ENCODE measurements around the gene SWI5.

GRCh38 chr9:128249908-128250838, 25.9 kb upstream of the SWI5 start:
- TF ChIP-seq CTCF (conservative IDR thresholded peaks at IDR 0.05; ENCODE audit: low read depth in 2 of 2), result no peak; a peak in 1 of 4 replicates
- no peak for TF ChIP-seq EZH2 (IDR thresholded peaks at IDR 0.05; ENCODE audit: low read depth, unreplicated experiment)
- TF ChIP-seq, protein P1, sequence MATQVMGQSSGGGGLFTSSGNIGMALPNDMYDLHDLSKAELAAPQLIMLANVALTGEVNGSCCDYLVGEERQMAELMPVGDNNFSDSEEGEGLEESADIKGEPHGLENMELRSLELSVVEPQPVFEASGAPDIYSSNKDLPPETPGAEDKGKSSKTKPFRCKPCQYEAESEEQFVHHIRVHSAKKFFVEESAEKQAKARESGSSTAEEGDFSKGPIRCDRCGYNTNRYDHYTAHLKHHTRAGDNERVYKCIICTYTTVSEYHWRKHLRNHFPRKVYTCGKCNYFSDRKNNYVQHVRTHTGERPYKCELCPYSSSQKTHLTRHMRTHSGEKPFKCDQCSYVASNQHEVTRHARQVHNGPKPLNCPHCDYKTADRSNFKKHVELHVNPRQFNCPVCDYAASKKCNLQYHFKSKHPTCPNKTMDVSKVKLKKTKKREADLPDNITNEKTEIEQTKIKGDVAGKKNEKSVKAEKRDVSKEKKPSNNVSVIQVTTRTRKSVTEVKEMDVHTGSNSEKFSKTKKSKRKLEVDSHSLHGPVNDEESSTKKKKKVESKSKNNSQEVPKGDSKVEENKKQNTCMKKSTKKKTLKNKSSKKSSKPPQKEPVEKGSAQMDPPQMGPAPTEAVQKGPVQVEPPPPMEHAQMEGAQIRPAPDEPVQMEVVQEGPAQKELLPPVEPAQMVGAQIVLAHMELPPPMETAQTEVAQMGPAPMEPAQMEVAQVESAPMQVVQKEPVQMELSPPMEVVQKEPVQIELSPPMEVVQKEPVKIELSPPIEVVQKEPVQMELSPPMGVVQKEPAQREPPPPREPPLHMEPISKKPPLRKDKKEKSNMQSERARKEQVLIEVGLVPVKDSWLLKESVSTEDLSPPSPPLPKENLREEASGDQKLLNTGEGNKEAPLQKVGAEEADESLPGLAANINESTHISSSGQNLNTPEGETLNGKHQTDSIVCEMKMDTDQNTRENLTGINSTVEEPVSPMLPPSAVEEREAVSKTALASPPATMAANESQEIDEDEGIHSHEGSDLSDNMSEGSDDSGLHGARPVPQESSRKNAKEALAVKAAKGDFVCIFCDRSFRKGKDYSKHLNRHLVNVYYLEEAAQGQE (IDR thresholded peaks at IDR 0.05; ENCODE audit: unreplicated experiment), result no peak
